ENCODE measurements around the gene UTP14C. TPM values are rescaled to one million over a fixed set of nuclear protein-coding genes. Genes with fewer than 3 reads are reported as not detected.

The UTP14C gene
- total and polyA plus RNA-seq, 2 donors from 2014 or later, result 8.8 to 20.3 TPM

- Histone ChIP-seq H3K9ac (ENCODE audit: low read length in 3 of 3) (no peak overlapping the region), H3K4me3 (ENCODE audit: low read length in 3 of 3) (no peak overlapping the region), H3K4me1 (ENCODE audit: control insufficient read depth in 2 of 3, insufficient read depth in 2 of 3, low read depth in 1 of 3, low read length in 3 of 3) (peaks cover 0 to 15% (median 9%) of the 10 kb centered on the region in 3 donors), H3K36me3 (ENCODE audit: control insufficient read depth in 2 of 3, insufficient read depth in 3 of 3, low read length in 3 of 3) (no peaks in the 10 kb centered on the region), H3K9me3 (ENCODE audit: control insufficient read depth in 2 of 3, insufficient read depth in 1 of 3, low read length in 3 of 3) (no peaks in the 10 kb centered on the region), H3K27me3 (ENCODE audit: control insufficient read depth, insufficient read depth, low read length) (no peaks in the 10 kb centered on the region), H3K27ac (ENCODE audit: low read depth in 2 of 2, low read length in 2 of 2) (no peak overlapping the region)
- intact Hi-C loops (cut with DNase I), result no loop called here
- no peak for TF ChIP-seq CTCF (IDR thresholded peaks at IDR 0.05; ENCODE audit: borderline replicate concordance, extremely low read depth, insufficient read depth)
- FAIRE-seq (no peak), DNase-seq (peak in 1 of 5 donors; percentile 20)
These were observed 20.9 kb upstream of the UTP14C start for GRCh38 chr13:52003541-52003940.

GRCh38 chr13:52004511-52005170 lies 19.9 kb upstream of the UTP14C start:
- peak in 2 of 5 donors; percentile 16 to 20 for DNase-seq
- Histone ChIP-seq H3K9me3 (ENCODE audit: control insufficient read depth in 2 of 3, insufficient read depth in 1 of 3, low read length in 3 of 3) (no peaks in the 10 kb centered on the region), H3K36me3 (ENCODE audit: control insufficient read depth in 2 of 3, insufficient read depth in 3 of 3, low read length in 3 of 3) (no peaks in the 10 kb centered on the region), H3K4me3 (ENCODE audit: low read length in 3 of 3) (no peak overlapping the region), H3K27ac (ENCODE audit: low read depth in 2 of 2, low read length in 2 of 2) (no peak overlapping the region), H3K4me1 (ENCODE audit: control insufficient read depth in 2 of 3, insufficient read depth in 2 of 3, low read depth in 1 of 3, low read length in 3 of 3) (peaks cover 0 to 13% (median 2%) of the 10 kb centered on the region in 3 donors), H3K9ac (ENCODE audit: low read length in 3 of 3) (no peak overlapping the region), H3K27me3 (ENCODE audit: control insufficient read depth, insufficient read depth, low read length) (no peaks in the 10 kb centered on the region)
- intact Hi-C loops (cut with DNase I), result no loop called here
- TF ChIP-seq CTCF (IDR thresholded peaks at IDR 0.05; ENCODE audit: borderline replicate concordance, extremely low read depth, insufficient read depth), result no peak
- FAIRE-seq, result no peak

GRCh38 chr13:52005841-52006522 lies 18.5 kb upstream of the UTP14C start:
- intact Hi-C loops (cut with DNase I), result no loop called here
- H3K9ac ChIP-seq (ENCODE audit: low read length in 3 of 3), result no peak overlapping the region
- no peak for TF ChIP-seq CTCF (IDR thresholded peaks at IDR 0.05; ENCODE audit: borderline replicate concordance, extremely low read depth, insufficient read depth)
- H3K27me3 ChIP-seq (ENCODE audit: control insufficient read depth, insufficient read depth, low read length), result no peaks in the 10 kb centered on the region
- DNase-seq, result no peak
- H3K4me1 ChIP-seq (ENCODE audit: control insufficient read depth in 2 of 3, insufficient read depth in 2 of 3, low read depth in 1 of 3, low read length in 3 of 3), result peaks cover 0 to 15% (median 12%) of the 10 kb centered on the region in 3 donors
- H3K9me3 ChIP-seq (ENCODE audit: control insufficient read depth in 2 of 3, insufficient read depth in 1 of 3, low read length in 3 of 3), result no peaks in the 10 kb centered on the region
- no peak overlapping the region for H3K4me3 ChIP-seq (ENCODE audit: low read length in 3 of 3)
- no peak overlapping the region for H3K27ac ChIP-seq (ENCODE audit: low read depth in 2 of 2, low read length in 2 of 2)
- no peak for FAIRE-seq
- H3K36me3 ChIP-seq (ENCODE audit: control insufficient read depth in 2 of 3, insufficient read depth in 3 of 3, low read length in 3 of 3), result no peaks in the 10 kb centered on the region

Measured in kidney (tissue), 14 donors.